GM12878 (cell line): Measurements from ENCODE around the gene ROCK2.

Source experiments
- CREB1 ChIP-seq: IDR thresholded peaks from 2 replicates; pipeline ENCODE4 v1.6.1; 2012; ENCODE audit warnings: low read depth, mild to moderate bottlenecking, inconsistent platforms
- EZH2 ChIP-seq: IDR thresholded peaks from 2 replicates; pipeline ENCODE4 v1.6.1; 2012; ENCODE audit warnings: low read depth, mild to moderate bottlenecking, control low read depth, inconsistent platforms, low read length, borderline replicate concordance; ENCODE audit not compliant: control insufficient read depth
- GABPA ChIP-seq: IDR thresholded peaks from 2 replicates; pipeline ENCODE4 v1.6.1; 2014; ENCODE audit warnings: antibody characterized with exemption, low read depth, mild to moderate bottlenecking, inconsistent platforms
- HDAC2 ChIP-seq: fragments of 200-600 bp; sonication (generic); IDR thresholded peaks from 2 replicates; pipeline ENCODE4 v1.6.1; 2017
- NR2F1 ChIP-seq: fragments of 450-650 bp; conservative IDR thresholded peaks from 2 replicates; pipeline ENCODE4 v1.6.1; 2017; ENCODE audit warnings: mild to moderate bottlenecking
- POLR2A ChIP-seq: IDR thresholded peaks from 2 replicates; pipeline ENCODE4 v1.6.1; 2011; ENCODE audit warnings: low read depth, mild to moderate bottlenecking, low read length
- POLR2AphosphoS5 ChIP-seq: IDR thresholded peaks from 2 replicates; pipeline ENCODE4 v1.6.1; 2011; ENCODE audit warnings: mild to moderate bottlenecking, low read length, inconsistent platforms
- POU2F2 ChIP-seq: IDR thresholded peaks from 3 replicates; pipeline ENCODE4 v1.6.1; 2011; ENCODE audit warnings: low read depth, mild to moderate bottlenecking, low read length, borderline replicate concordance
- RAD21 ChIP-seq: IDR thresholded peaks from 2 replicates; pipeline ENCODE4 v1.6.1; 2011; ENCODE audit warnings: mild to moderate bottlenecking, low read depth, low read length, moderate library complexity; ENCODE audit not compliant: insufficient read depth
- SIN3A ChIP-seq: IDR thresholded peaks from 2 replicates; pipeline ENCODE4 v1.6.1; 2012; ENCODE audit warnings: low read depth, low read length, improper control_type of control experiment
- ZBED1 ChIP-seq: IDR thresholded peaks from 2 replicates; pipeline ENCODE4 v1.6.1; 2016; ENCODE audit warnings: borderline replicate concordance
- TF ChIP-seq, protein P1 (sequence below), 3 experiments: IDR thresholded peaks in 2 of 3; conservative IDR thresholded peaks in 1 of 3; 2 replicates each; pipeline ENCODE4 v1.5.1; 2011; ENCODE audit warnings: low read depth in 3 of 3, low read length in 3 of 3, mild to moderate bottlenecking in 3 of 3, control low read depth in 2 of 3, moderate library complexity in 2 of 3, inconsistent platforms in 1 of 3, mixed read lengths in 1 of 3; ENCODE audit not compliant: control insufficient read depth in 2 of 3, insufficient read depth in 1 of 3; ENCODE audit errors: extremely low read depth in 1 of 3

DNA sequence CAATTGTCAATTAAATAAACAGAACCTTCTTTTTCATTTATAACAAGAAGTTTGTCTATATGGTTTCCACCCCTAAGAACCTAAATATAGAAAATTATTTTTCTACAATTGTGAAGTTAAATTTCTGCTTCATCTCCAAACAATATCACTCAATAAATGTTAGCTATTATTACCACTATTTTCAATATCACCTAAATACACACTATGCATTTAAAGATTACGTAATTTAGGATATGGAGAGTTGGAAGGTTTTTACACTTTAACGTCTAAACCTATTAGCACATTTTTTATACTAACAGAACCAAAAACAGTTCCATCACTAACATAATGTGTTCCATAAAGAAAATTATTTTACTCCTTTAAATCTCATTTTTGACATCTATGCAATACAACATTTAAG, 48.0 kb downstream of the ROCK2 start:
- TF ChIP-seq EZH2 = no peak
- TF ChIP-seq RAD21 = no peak
- no peak for TF ChIP-seq POLR2A
- TF ChIP-seq GABPA = no peak
- TF ChIP-seq POLR2AphosphoS5 = no peak
- no peak for TF ChIP-seq NR2F1
- TF ChIP-seq SIN3A = no peak
- TF ChIP-seq, protein P1, sequence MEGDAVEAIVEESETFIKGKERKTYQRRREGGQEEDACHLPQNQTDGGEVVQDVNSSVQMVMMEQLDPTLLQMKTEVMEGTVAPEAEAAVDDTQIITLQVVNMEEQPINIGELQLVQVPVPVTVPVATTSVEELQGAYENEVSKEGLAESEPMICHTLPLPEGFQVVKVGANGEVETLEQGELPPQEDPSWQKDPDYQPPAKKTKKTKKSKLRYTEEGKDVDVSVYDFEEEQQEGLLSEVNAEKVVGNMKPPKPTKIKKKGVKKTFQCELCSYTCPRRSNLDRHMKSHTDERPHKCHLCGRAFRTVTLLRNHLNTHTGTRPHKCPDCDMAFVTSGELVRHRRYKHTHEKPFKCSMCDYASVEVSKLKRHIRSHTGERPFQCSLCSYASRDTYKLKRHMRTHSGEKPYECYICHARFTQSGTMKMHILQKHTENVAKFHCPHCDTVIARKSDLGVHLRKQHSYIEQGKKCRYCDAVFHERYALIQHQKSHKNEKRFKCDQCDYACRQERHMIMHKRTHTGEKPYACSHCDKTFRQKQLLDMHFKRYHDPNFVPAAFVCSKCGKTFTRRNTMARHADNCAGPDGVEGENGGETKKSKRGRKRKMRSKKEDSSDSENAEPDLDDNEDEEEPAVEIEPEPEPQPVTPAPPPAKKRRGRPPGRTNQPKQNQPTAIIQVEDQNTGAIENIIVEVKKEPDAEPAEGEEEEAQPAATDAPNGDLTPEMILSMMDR (IDR thresholded peaks at IDR 0.05 in 2 of 3, conservative IDR thresholded peaks at IDR 0.05 in 1 of 3; ENCODE audit: control insufficient read depth in 2 of 3, extremely low read depth in 1 of 3, insufficient read depth in 1 of 3, low read depth in 3 of 3, low read length in 3 of 3) = no peak
- no peak for TF ChIP-seq ZBED1
- no peak for TF ChIP-seq CREB1
- no peak for TF ChIP-seq POU2F2
- no peak for TF ChIP-seq HDAC2
